Esophagus squamous epithelium (tissue), 5 donors: Measurements from ENCODE around the gene SESTD1. TPM values are rescaled to one million over a fixed set of nuclear protein-coding genes. Genes with fewer than 3 reads are reported as not detected.

Experiments
- DNase-seq: peaks from one replicate; lab custom pipeline; 2025; lab: John Stamatoyannopoulos, UW
- H3K27ac ChIP-seq, 4 donors: fragments of 200-600 bp; sonication (generic); one replicate each; pipeline ENCODE4 v1.5.1; 2016 to 2019; ENCODE audit warnings: mild to moderate bottlenecking in 1 of 4
- H3K27me3 ChIP-seq, 4 donors: fragments of 200-600 bp; sonication (generic); 1 replicate in 3 of 4; 2 replicates in 1 of 4; pipeline versions ENCODE4 v1.5.1 to v1.6.0; 2017 to 2021; ENCODE audit warnings: antibody characterized with exemption in 1 of 4
- H3K36me3 ChIP-seq, 3 donors: fragments of 200-600 bp; sonication (generic); one replicate each; pipeline ENCODE4 v1.5.1; 2016 to 2019
- H3K4me1 ChIP-seq, 3 donors: fragments of 200-600 bp; sonication (generic); one replicate each; pipeline ENCODE4 v1.5.1; 2017 to 2019
- H3K4me3 ChIP-seq, 4 donors: fragments of 200-600 bp; sonication (generic); 1 replicate in 3 of 4; 2 replicates in 1 of 4; pipeline ENCODE4 v1.5.1; 2016 to 2019; ENCODE audit warnings: mild to moderate bottlenecking in 2 of 4, moderate library complexity in 1 of 4
- H3K9me3 ChIP-seq, 3 donors: fragments of 200-600 bp; sonication (generic); one replicate each; pipeline ENCODE4 v1.5.1; 2016 to 2019
- CTCF ChIP-seq, 6 experiments: fragments of 450-650 bp in 4 of 6; fragments of 200-600 bp in 2 of 6; sonication (generic) in 2 of 6; IDR thresholded peaks; one replicate each; pipeline ENCODE4 v1.5.1; 2016 to 2019; ENCODE audit warnings: antibody characterized with exemption in 6 of 6, mild to moderate bottlenecking in 4 of 6, moderate library complexity in 4 of 6
- POLR2A ChIP-seq, 4 donors: fragments of 450-650 bp; IDR thresholded peaks; one replicate each; pipeline ENCODE4 v1.6.1; 2017; ENCODE audit warnings: antibody characterized with exemption in 4 of 4, mild to moderate bottlenecking in 4 of 4, moderate library complexity in 3 of 4
- WGBS, 2 donors: methylation state at CpG; one replicate each; pipeline ENCODE4 v1.1.5; 2018; 5-methylcytosine and 5-hydroxymethylcytosine counted together
- intact Hi-C: fragments of 100-400 bp; cut with DNase I; formaldehyde crosslinking; loops from one replicate; pipeline ENCODE4 v1.15.0; 2022
- total RNA-seq, 4 donors: library from RNA; depleted of rRNA; stranded (reverse); fragments of >200 nt; gene quantifications; one replicate each; pipeline ENCODE4 v1.1.0, GENCODE V29; 2016
- donor health status: DM: yes; HTN: yes; CAD: no.

SESTD1 gene
- total RNA-seq, 4 donors from 2014 or later: 5.0 to 22.9 (median 14.0) TPM

GRCh38 chr2:179174240-179174639 is 90.4 kb downstream of the SESTD1 start:
- WGBS, 2 donors: 75 to 90% methylated on average over 1 of the region's 1 CpG
- intact Hi-C loops: no loop called here
- DNase-seq: no peak
- Histone ChIP-seq H3K4me1 (no peaks in the 10 kb centered on the region), H3K4me3 (no peak overlapping the region), H3K9me3 (no peaks in the 10 kb centered on the region), H3K27ac (no peak overlapping the region), H3K36me3 (peaks cover 0 to 18% (median 0%) of the 10 kb centered on the region in 3 donors), H3K27me3 (no peaks in the 10 kb centered on the region)
- TF ChIP-seq CTCF (IDR thresholded peaks at IDR 0.05): no peak
- TF ChIP-seq POLR2A (IDR thresholded peaks at IDR 0.05): no peak

GRCh38 chr2:179172894-179173293 is 91.7 kb downstream of the SESTD1 start:
- H3K27ac ChIP-seq: no peak overlapping the region
- intact Hi-C loops: no loop called here
- H3K4me3 ChIP-seq: no peak overlapping the region
- no peaks in the 10 kb centered on the region for H3K4me1 ChIP-seq
- TF ChIP-seq POLR2A (IDR thresholded peaks at IDR 0.05) (no peak), CTCF (IDR thresholded peaks at IDR 0.05) (no peak)
- no peak for DNase-seq
- H3K36me3 ChIP-seq: peaks cover 0 to 18% (median 0%) of the 10 kb centered on the region in 3 donors
- H3K27me3 ChIP-seq: no peaks in the 10 kb centered on the region
- no peaks in the 10 kb centered on the region for H3K9me3 ChIP-seq
- 94 to 100% methylated on average over 2 of the region's 2 CpGs for WGBS, 2 donors

GRCh38 chr2:179171371-179171770 is 93.3 kb downstream of the SESTD1 start:
- peaks cover 0 to 23% (median 0%) of the 10 kb centered on the region in 3 donors for H3K36me3 ChIP-seq
- intact Hi-C loops: no loop called here

GRCh38 chr2:179170901-179171300 is 93.7 kb downstream of the SESTD1 start:
- TF ChIP-seq CTCF (IDR thresholded peaks at IDR 0.05) (no peak), POLR2A (IDR thresholded peaks at IDR 0.05) (no peak)
- Histone ChIP-seq H3K4me1 (no peaks in the 10 kb centered on the region), H3K27me3 (no peaks in the 10 kb centered on the region), H3K4me3 (no peak overlapping the region), H3K9me3 (no peaks in the 10 kb centered on the region), H3K36me3 (peaks cover 0 to 21% (median 0%) of the 10 kb centered on the region in 3 donors), H3K27ac (no peak overlapping the region)
- intact Hi-C loops: no loop called here
- no peak for DNase-seq
- 60 to 68% methylated on average over 1 of the region's 1 CpG for WGBS, 2 donors

More at GRCh38 chr2:179171371-179171770, 93.3 kb downstream of the SESTD1 start:
- DNase-seq: no peak
- H3K9me3 ChIP-seq: no peaks in the 10 kb centered on the region
- TF ChIP-seq POLR2A (IDR thresholded peaks at IDR 0.05): no peak
- no peak for TF ChIP-seq CTCF (IDR thresholded peaks at IDR 0.05)
- no peak overlapping the region for H3K4me3 ChIP-seq
- WGBS, 2 donors: 85 to 89% methylated on average over 1 of the region's 1 CpG
- no peaks in the 10 kb centered on the region for H3K4me1 ChIP-seq
- no peak overlapping the region for H3K27ac ChIP-seq
- no peaks in the 10 kb centered on the region for H3K27me3 ChIP-seq

- peaks cover 0 to 34% (median 0%) of the 10 kb centered on the region in 3 donors for H3K36me3 ChIP-seq
- intact Hi-C loops: no loop called here
- 90 to 95% methylated on average over 3 of the region's 3 CpGs for WGBS, 2 donors
These were observed 99.2 kb downstream of the SESTD1 start for GRCh38 chr2:179165356-179166000.

More at GRCh38 chr2:179165356-179166000, 99.2 kb downstream of the SESTD1 start:
- H3K27me3 ChIP-seq: no peaks in the 10 kb centered on the region
- DNase-seq: no peak
- H3K4me3 ChIP-seq: no peak overlapping the region
- TF ChIP-seq CTCF (IDR thresholded peaks at IDR 0.05) (no peak), POLR2A (IDR thresholded peaks at IDR 0.05) (no peak)
- H3K27ac ChIP-seq: no peak overlapping the region
- H3K4me1 ChIP-seq: no peaks in the 10 kb centered on the region
- no peaks in the 10 kb centered on the region for H3K9me3 ChIP-seq
